ENCODE measurements around the gene WHRN.

WHRN gene

DNA sequence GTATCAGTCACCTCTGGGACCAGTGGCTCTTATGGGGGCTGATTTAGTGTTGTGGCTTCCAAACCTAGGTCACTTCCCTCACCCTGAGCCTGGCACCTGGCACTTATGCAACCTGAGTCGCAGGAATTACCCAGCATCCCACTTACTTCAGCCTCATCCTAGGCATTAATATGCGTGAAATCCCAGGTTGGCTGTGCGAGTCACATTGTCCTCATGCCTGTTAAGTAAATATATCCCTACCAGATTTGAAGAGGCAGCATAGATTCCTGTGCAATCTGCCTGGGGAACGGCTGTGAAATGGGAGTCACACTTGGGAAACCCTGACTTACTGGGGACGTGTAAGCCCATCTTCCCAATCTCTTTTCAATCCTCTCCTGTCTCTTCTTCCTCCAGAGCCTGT is 74.8 kb downstream of the WHRN start:
- H3K27ac ChIP-seq: no peak overlapping the region

GRCh38 chr9:114429488-114429887 is 75.8 kb downstream of the WHRN start:
- Histone ChIP-seq H3K27ac (no peak overlapping the region), H3K4me3 (no peak overlapping the region)

More for the DNA sequence above, 74.8 kb downstream of the WHRN start:
- H3K4me3 ChIP-seq: no peak overlapping the region

DNA sequence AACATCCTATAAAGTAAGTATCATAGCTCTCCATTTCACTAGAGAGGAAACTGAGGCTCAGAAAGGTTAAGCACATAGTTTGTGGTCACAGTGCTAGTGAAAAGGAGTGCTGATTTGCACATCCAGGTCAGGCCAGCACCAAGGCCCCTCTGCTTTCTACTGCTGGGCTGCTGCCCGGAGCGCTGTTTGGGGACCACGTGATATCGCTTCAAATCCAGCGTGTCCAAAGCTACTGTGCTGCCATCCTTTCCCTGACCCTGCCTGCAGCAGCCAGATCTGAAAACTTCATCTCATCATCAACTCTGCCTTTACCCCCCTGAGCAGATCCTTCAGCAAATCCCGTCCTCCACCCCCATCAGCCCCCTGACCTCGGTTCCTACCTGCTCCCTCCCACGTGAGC is 76.8 kb downstream of the WHRN start:
- Histone ChIP-seq H3K4me3 (no peak overlapping the region), H3K27ac (no peak overlapping the region)

GRCh38 chr9:114427644-114428043 is 77.6 kb downstream of the WHRN start:
- Histone ChIP-seq H3K27ac (no peak overlapping the region), H3K4me3 (no peak overlapping the region)

- no peak overlapping the region for H3K27ac ChIP-seq
- H3K4me3 ChIP-seq: no peak overlapping the region
Measured at GRCh38 chr9:114426046-114426948, 79.0 kb downstream of the WHRN start.

DNA sequence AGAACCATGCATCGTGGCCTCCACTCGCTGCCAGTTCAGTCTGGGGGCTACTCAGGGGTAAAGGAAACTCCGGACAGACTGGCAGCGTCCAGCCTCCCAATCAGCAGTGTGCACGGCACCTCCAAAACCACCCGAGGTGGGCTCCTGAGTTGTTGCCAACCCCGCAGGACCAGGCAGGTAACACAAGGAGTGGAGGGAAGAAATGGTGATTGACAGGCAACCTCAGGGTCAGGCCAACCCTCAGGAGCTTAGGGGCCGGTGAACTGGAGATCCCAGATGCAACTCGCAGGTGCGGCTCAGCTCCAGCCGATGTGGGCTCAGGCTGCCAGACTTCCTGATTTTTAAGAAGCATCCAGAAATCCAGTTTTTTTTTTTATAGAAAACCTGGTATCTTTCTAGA is 80.1 kb downstream of the WHRN start:
- H3K4me3 ChIP-seq: no peak overlapping the region
- H3K27ac ChIP-seq: no peak overlapping the region

GRCh38 chr9:114424126-114424525 is 81.1 kb downstream of the WHRN start:
- Histone ChIP-seq H3K27ac (no peak overlapping the region), H3K4me3 (no peak overlapping the region)

DNA sequence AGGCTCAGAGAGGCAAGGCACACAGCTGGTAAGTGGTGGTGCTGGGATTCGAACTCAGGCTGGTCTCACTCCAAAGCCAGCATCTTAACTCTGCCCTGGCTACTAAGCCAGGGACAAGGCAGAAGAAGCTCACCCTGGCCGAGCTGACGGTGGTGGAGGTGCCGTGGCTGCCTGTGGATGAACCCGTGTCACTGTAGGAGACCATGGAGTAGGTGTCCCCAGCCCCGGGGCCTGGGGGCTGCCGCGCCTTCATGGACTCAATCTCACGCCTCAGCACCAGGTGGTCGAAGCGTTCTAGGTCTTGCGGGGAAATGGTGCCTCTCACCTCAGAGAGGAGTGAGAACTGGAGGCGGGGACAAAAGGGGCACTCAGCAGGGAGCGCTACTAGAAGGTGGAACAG is 82.1 kb downstream of the WHRN start:
- Histone ChIP-seq H3K4me3 (no peak overlapping the region), H3K27ac (no peak overlapping the region)

DNA sequence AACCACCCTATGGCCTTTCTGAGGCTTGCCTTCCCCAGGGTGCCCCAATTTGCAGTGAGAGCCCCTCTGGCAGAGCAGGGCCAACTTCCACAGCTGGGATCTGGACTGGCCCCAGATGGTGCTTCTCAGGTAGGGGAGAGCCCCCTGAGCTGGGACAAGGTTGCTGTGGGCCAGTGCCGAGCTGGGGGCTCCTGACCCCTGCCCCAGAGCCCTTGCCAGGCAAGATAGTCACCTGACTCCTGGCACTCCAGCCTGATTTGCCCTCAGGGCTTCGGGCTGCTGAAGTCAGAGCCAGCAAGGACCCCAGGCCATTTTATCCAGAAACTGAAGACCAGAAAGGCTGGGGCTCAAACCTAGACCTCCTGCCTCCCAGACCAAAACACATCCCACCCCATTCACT is 84.1 kb downstream of the WHRN start:
- Histone ChIP-seq H3K4me3 (no peak overlapping the region), H3K27ac (no peak overlapping the region)

DNA sequence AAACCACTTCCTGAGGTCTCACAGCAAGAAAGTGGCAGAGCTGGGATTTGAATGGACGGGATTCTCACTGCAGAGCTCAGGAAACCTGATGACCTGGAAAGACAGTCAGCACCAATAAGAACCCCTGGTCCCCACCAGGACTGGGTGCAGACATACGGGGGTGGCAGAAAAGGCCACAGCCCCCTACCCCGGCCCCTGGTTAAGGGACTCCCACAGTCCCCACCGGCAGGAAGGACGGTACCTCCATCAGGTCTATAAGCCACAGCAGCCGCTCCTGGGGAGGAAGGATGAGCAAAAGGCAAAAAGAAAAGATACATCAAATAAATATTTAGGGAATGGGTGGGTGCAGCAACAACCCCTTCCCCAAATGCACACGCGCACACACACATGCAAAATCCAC is 85.5 kb downstream of the WHRN start:
- H3K27ac ChIP-seq: no peak overlapping the region
- H3K4me3 ChIP-seq: no peak overlapping the region

- H3K27ac ChIP-seq: no peak overlapping the region
- H3K4me3 ChIP-seq: no peak overlapping the region
Measured at GRCh38 chr9:114418053-114418452, 87.2 kb downstream of the WHRN start.

DNA sequence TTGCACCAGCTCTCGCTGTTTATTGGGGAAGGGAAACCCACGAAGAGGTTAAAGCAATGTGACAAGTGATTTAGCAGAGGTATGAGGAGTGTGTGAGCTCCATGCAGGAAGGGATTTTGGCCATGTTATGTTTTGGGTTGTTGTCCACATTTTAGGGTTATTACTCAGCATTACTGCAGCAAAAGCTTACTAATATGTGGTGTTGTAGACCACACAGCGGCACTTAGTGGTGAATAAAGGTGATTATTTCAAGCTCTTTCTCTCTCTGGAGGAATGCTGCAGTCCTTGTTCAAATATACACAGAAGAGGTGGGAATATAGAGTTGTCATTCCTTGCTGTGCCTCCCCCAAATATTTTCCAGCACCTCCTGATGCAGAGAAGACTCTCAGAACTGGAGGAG is 87.8 kb downstream of the WHRN start:
- Histone ChIP-seq H3K27ac (peak overlapping the region in 1 of 21 experiments; percentile 11), H3K4me3 (no peak overlapping the region)

DNA sequence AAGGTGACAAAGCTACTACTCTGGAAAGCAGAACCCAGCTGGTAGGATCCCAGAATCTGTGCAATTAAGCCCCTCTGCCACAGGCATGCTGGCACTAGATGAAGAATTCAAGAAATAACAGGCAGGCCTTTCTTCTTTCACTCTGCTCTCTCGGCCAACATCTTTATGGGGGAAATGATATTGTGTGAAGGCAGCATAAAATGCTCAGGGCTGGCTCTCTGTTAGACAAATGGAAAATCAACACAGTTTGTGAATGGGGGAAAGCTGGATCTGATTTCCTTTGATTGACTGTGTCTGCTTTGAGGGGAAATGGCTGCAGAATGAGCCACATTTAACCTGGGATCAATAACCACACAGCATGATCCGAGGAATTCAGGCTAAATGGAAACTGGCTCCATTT is 88.4 kb downstream of the WHRN start:
- Histone ChIP-seq H3K4me3 (no peak overlapping the region), H3K27ac (no peak overlapping the region)

GRCh38 chr9:114416290-114416689 is 89.0 kb downstream of the WHRN start:
- Histone ChIP-seq H3K27ac (no peak overlapping the region), H3K4me3 (no peak overlapping the region)

GRCh38 chr9:114414346-114414745 is 90.9 kb downstream of the WHRN start:
- H3K27ac ChIP-seq: no peak overlapping the region

GRCh38 chr9:114413861-114414301 is 91.4 kb downstream of the WHRN start:
- H3K27ac ChIP-seq: no peak overlapping the region
- no peak overlapping the region for H3K4me3 ChIP-seq

More at GRCh38 chr9:114414346-114414745, 90.9 kb downstream of the WHRN start:
- H3K4me3 ChIP-seq: no peak overlapping the region

DNA sequence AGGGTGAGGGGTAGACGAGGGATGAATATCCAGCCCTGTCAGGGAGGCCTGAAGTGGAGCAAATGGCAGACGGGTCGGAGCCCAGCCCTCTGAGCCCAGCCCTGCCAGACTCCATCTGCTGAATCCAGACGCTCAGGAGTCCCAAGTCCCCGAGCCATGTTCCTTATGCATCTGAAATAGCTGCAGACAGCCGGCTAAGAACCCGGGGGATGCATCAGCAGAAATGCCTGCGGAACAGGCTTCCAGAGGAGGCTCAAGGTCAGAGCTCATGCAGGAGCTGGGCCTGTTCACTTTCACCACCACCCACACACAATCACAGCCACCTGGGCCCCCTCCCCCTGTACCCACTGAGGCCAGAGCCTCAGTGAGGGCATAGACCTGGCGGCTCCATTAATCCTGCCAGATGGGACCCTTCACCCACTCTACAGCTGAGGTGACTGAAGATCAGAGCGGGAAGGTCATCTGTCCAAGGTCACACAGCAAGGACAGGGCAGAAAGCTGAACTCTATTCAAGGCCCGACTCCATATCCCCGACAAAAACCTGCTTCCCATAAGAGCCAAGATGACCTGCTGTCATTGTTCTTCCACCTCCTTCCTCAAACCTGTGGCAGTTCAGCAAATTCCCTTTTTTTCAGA is 93.1 kb downstream of the WHRN start:
- no peak overlapping the region for H3K27ac ChIP-seq
- no peak overlapping the region for H3K4me3 ChIP-seq

- Histone ChIP-seq H3K27ac (no peak overlapping the region), H3K4me3 (no peak overlapping the region)
Measured at GRCh38 chr9:114411452-114411851, 93.8 kb downstream of the WHRN start.

DNA sequence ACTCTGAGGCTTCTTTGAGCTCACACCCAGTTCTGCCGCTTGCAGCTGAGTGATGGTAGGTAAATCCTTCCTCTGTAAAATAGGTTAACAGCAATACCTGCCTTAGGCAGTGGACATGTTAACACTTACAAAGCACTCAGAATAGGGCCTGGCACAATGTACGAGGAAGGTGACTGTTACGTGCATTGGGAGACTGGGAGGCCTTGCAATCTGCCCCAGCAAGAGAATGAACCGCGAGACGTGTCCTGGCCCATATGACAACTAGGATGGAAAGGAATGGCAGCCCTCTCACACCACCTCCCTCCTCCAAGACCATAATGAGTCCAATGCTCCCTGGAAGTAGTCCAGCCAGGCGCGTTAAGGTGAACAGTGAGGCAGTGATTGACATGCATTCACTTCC is 94.4 kb downstream of the WHRN start:
- Histone ChIP-seq H3K4me3 (no peak overlapping the region), H3K27ac (no peak overlapping the region)

DNA sequence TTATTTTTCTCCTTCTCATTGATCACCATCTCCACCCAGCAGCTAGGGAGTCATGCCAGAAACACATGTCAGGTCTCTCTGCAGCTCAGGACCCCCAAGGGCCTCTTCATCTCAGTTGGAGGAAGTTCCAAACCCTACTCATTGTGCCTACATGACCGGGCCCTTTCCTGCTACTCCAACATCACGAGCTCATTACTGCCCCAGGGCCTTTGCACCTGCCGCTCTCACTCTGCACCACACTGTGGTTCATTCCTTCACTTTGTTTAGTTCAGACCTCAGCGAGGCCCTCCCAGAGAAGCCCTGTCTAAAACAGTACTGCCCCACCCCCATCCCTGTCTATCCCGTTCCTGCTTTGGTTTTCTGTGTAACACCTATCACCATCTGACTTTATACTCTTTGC is 95.4 kb downstream of the WHRN start:
- Histone ChIP-seq H3K27ac (no peak overlapping the region), H3K4me3 (no peak overlapping the region)

DNA sequence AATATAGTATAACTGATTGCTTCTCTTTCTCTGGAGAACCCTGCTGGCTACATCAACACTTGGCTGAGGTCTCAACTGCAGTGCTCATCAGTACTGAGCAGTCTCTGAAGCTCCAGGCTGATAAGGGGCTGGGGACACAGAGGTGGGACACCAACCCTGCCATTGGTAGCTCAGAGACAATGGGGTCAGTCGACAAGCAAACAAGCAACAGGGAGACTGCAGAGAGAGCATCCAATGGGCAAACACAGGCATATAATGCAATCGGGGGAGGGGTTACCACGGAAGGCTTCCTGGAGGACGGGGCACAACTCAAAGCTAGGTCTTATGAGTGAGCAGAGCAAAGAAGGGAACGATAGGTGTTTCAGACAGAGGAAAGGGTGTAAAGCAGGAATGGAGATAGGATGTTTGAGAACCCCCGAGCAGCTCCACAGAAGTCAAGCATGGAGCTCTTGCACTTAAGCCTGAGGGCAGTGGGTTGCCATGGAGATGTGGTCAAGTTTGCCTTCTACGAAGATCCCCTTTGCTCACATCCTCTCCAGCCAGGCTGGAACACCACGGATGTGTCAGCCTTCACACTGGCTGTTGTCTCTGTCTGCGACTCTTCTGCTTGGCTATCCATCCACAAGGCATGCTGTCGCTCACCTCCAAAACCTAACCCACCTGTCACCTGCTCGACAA is 96.0 kb downstream of the WHRN start:
- Histone ChIP-seq H3K4me3 (no peak overlapping the region), H3K27ac (no peak overlapping the region)
